H4 (cell line): Measurements from ENCODE around the gene ADGRL3. TPM values are rescaled to one million over a fixed set of nuclear protein-coding genes. Genes with fewer than 3 reads are reported as not detected.
A peak's percentile ranks its signal among the peaks of the same experiment; 100 is the strongest.

Experiments
- DNase-seq: peaks from one replicate; pipeline ENCODE4 v3.0.0-alpha.2; 2015; ENCODE audit warnings: low spot score
- total RNA-seq: library from RNA; depleted of rRNA; stranded (reverse); fragments of >200 nt; shearing (Covaris generic); gene quantifications from 2 replicates; pipeline ENCODE4 v1.2.3, GENCODE V29; 2014

The ADGRL3 gene
- total RNA-seq, 1 experiment from 2014 or later = not detected

DNA sequence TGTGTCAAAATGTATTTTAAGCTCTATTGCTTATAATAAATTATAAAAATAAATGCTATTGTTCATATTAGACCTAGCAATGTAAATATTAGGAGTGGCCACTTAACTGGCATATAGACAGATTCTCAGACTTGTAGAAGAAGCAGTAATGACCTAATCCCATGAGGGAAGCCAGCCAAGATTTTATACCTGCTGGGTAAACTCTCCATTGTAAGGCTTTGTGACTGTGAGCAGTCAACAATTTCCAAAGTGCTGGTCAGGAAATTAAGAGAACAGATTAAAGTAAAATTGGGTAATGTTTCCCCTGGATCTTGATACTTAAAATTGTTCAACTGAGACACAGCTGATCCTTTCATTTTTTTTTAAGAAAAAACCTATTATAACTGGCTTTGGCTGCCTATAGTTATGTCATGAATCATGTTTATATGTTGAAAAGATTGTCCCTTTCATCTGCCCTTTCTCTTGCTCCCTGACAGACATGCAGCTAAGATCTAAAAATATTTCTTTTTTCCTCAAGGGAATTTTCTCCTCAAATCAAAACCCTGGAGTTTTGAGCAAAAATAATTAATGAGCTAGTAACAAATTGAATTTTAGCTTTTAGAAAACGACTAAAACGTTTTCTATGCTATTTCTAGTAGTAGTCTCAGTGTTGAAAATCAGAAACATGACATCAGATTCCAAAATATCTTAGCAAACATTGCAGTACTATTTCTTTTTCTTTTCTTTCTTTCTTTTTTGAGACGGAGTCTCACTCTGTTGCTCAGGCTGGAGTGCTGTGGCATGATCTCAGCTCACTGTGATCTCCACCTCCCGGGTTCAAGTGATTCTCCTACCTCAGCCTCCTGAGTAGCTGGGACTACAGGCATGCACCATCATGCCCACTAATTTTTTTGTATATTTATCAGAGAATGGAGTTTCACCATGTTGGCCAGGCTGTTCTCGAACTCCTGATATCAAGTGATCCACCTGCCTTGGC lies 77.9 kb downstream of the ADGRL3 start:
- no peak for DNase-seq

DNA sequence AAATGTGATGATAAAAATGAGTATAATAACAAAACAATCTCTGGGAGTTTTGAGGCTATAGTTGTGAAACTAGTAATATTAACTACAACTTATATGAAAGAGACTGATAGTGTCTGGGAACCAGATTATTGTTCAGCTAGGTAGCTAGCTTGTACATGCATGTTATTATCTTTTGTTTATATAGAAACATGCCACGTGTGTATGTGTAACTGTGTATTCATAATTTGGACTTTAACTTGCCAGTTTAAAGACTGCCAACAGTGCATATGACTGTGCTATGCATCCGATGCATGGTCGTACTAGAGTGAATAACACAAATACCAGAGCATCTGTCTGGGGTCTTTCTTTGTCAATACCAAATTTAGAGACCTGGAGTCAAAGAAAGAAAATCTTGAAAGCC lies 92.2 kb downstream of the ADGRL3 start:
- no peak for DNase-seq

GRCh38 chr4:61293707-61294400 lies 93.7 kb downstream of the ADGRL3 start:
- no peak for DNase-seq

GRCh38 chr4:61294936-61295335 lies 94.8 kb downstream of the ADGRL3 start:
- DNase-seq = no peak

- no peak for DNase-seq
Observed at GRCh38 chr4:61296144-61296543, 96.0 kb downstream of the ADGRL3 start.

DNA sequence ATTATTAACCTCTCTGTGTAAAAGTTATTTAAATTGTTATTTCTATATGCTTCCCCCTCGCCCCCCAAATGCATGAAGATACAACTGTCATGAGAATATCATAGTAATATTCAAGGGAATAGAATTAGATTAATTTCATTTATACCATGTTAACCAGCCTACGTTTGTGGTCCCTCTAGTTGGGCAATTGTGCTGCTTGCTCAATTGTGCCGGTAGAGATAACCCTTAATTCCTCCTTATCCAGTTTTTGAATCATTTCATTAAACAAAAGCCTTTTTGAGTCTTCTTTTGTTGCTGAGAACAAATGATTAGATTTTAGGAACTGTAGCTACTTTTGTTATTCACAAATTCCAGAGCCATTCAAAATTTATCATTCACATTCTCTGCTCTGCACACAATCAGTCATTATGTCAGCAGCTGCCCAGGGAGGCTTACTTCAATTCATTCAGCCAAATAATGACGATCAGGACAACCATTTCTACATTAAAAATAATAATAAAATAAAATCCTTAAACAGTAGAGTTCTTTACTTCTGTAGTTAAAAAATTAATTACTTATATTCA lies 98.1 kb downstream of the ADGRL3 start:
- no peak for DNase-seq

GRCh38 chr4:61299316-61299715 lies 99.2 kb downstream of the ADGRL3 start:
- no peak for DNase-seq

GRCh38 chr4:61300266-61300844 lies 100.2 kb downstream of the ADGRL3 start:
- DNase-seq = no peak

- no peak for DNase-seq
Observed at GRCh38 chr4:61301271-61301670, 101.1 kb downstream of the ADGRL3 start.

GRCh38 chr4:61308033-61308432 lies 107.9 kb downstream of the ADGRL3 start:
- DNase-seq = no peak

DNA sequence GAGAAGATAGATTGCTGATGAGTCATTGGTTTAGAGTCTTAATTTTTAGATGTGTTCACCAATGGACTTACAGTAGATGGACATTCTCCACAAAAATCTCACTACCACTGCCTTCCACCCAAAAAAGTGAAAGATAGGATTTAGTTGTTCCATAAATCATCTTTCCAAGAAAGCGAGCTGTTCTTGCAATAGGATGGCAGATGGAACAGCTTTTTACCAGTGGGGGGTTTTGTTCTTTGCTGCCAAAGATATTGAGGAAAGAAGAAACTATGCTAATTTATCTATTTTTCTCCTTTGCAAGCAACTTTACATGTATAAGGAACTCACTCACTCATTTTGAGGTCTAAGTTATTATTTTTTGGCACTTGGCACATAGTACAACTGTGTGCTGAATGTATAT lies 109.5 kb downstream of the ADGRL3 start:
- DNase-seq = no peak

GRCh38 chr4:61312526-61312925 lies 112.4 kb downstream of the ADGRL3 start:
- no peak for DNase-seq

GRCh38 chr4:61318431-61318830 lies 118.3 kb downstream of the ADGRL3 start:
- DNase-seq = no peak

GRCh38 chr4:61319156-61319555 lies 119.0 kb downstream of the ADGRL3 start:
- no peak for DNase-seq

GRCh38 chr4:61320154-61320553 lies 120.0 kb downstream of the ADGRL3 start:
- DNase-seq = peak; percentile 11

GRCh38 chr4:61320631-61321030 lies 120.5 kb downstream of the ADGRL3 start:
- no peak for DNase-seq

DNA sequence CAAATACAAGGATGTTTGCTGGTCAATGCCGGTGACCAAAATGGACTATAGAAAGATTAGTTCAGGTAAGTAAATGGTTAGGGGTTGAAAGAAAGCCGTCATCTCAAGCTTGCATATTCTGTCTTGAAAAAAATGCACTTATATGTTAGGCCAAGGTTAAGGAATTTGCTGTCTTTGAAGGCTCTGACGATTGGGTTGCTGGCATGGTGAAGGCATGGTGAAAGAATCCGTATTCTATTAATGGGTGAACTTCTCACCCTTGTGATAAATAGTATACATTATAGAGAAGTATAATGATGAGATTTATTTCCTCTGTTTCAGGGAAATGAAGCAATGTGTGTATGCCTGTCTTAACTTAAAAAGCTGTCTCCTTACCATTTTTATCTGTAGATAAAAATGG lies 132.6 kb downstream of the ADGRL3 start:
- DNase-seq = no peak

GRCh38 chr4:61333490-61333889 lies 133.4 kb downstream of the ADGRL3 start:
- DNase-seq = no peak

DNA sequence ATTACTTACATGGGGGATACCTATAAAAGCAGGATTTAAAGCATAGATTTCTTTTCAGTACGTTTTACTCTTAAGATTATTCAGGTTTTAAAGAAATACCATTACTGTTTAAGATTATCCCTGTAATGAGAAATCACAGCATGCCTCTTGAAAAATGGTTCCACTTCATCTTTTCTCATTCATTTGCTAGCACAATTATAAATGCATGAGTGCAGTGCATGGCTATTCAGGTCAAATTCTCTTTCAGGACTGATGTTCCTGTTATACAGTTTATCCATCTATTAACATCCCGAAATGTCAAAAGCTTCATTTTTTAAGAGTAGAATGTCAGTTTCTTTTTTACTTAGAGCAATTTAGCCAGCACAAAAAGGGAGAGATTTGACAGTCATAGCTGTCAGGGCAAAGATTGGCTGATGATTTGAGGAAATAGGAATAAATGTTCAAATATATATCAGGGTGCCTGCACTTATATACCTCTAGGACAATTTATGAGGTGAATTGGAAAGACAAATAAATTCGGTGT lies 135.2 kb downstream of the ADGRL3 start:
- no peak for DNase-seq

- no peak for DNase-seq
Observed at GRCh38 chr4:61336488-61336887, 136.4 kb downstream of the ADGRL3 start.

- no peak for DNase-seq
Observed at GRCh38 chr4:61336916-61337315, 136.8 kb downstream of the ADGRL3 start.

- DNase-seq = no peak
Observed at GRCh38 chr4:61342061-61342460, 141.9 kb downstream of the ADGRL3 start.
